Upper lobe of left lung (tissue), 4 donors: ENCODE measurements around the gene SMKR1.

Experiments used
- CTCF ChIP-seq, 6 experiments: fragments of 450-650 bp in 4 of 6; fragments of 200-600 bp in 2 of 6; sonication (generic) in 2 of 6; IDR thresholded peaks; one replicate each; pipeline ENCODE4 v1.5.1; 2016 to 2019; ENCODE audit warnings: antibody characterized with exemption in 6 of 6
- EP300 ChIP-seq, 4 donors: sonication (generic); formaldehyde crosslinking; IDR thresholded peaks; one replicate each; pipeline ENCODE4 v1.5.1; 2017; ENCODE audit warnings: antibody characterized with exemption in 4 of 4, control low read depth in 2 of 4
- POLR2A ChIP-seq, 4 donors: fragments of 450-650 bp; IDR thresholded peaks; one replicate each; pipeline ENCODE4 v1.5.1; 2016 to 2017; ENCODE audit warnings: antibody characterized with exemption in 4 of 4, mild to moderate bottlenecking in 2 of 4
- POLR2AphosphoS5 ChIP-seq, 2 donors: sonication (generic); formaldehyde crosslinking; IDR thresholded peaks; one replicate each; pipeline ENCODE4 v1.5.1; 2017; ENCODE audit warnings: antibody characterized with exemption in 2 of 2

GRCh38 chr7:129513546-129513945, 11.2 kb downstream of the SMKR1 start:
- no peak for TF ChIP-seq EP300 (IDR thresholded peaks at IDR 0.05)
- TF ChIP-seq CTCF (IDR thresholded peaks at IDR 0.05) = no peak
- no peak for TF ChIP-seq POLR2A (IDR thresholded peaks at IDR 0.05)
- TF ChIP-seq POLR2AphosphoS5 (IDR thresholded peaks at IDR 0.05) = no peak
